Femur (tissue), 1 donor: ENCODE results near the gene ABCB9.
A peak's percentile ranks its signal among the peaks of the same experiment; 100 is the strongest.
"Not testable (repeated sequence)": the region's sequence is repeated elsewhere in the genome, so short reads cannot be mapped to it uniquely, and the experiment has no call there.

Experiments
- DNase-seq: peaks from one replicate; pipeline ENCODE4 v3.0.0-alpha.2; 2017

ABCB9 gene

GRCh38 chr12:122959566-122960192, 6.6 kb downstream of the ABCB9 start:
- DNase-seq = no peak

DNA sequence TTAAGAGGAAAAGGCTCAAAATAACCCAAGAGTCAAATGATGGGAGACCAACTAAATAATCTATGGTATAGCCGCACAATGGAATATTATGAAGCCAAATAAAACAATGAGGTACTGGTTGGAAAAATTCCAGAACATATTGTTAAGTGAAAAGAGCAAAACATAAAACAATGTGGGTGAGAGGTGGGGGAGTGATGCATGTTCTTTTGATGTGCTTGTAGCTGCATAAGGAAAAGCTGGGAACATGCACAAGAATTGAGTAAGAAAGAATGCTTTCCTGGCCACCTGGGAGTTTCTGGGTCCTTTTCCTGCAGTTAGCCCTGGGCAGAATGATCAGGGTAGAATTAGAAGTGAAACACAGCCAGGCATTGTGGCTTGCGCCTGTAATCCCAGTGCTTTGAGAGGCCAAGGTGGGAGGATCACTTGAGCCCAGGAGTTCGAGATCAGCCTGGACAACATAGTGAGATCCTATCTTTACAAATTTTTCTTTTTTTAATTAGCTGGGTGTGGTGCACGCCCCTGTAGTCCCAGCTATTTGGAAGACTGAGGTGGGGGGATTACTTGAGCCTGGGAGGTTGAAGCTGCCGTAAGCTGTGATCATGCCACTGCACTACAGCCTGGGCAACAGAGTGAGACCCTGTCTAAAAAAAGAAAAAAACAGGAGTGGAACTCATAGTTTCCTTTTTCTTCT, 7.9 kb downstream of the ABCB9 start:
- no peak for DNase-seq

DNA sequence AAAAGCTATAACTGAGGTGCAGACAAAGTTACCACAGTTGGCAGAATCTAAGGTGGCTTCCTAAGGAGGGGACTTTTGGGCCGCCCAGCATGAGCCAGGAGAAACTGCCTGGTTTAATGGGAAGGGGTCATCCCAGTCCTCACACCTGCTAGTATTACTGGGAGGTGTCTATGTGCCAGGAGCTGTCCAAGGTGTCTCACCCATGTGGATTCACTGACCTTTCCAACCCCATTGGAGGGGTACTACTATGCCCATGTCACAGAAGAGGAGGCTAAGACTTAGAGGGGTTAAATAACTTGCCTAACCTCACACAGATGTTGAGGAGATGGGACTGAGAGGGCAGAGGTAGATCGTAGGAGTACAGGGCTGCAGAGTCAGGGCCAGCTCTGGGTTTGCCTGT, 10.2 kb downstream of the ABCB9 start:
- DNase-seq = no peak

DNA sequence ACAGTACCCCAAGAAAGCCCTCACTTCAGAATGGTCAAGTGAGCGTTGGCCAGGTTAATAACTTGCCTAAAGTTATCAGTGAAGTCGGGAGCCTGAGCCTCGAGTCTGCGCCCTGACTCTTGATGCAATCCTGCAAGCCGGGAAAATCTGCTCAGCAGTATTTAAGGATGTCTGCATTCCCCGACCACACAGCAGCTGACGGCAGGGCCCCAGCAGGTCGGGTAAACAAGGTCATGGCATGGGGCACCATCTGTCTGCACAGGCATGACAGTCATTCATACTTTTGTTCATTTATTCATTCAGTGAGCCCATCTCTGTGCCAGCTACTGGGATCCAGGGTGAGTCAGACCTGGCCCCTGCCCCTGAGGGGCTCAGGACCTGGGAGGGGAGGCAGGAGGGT, 11.1 kb downstream of the ABCB9 start:
- DNase-seq = no peak

- peak; percentile 79 for DNase-seq
These were observed 14.0 kb downstream of the ABCB9 start for GRCh38 chr12:122951979-122952892.

DNA sequence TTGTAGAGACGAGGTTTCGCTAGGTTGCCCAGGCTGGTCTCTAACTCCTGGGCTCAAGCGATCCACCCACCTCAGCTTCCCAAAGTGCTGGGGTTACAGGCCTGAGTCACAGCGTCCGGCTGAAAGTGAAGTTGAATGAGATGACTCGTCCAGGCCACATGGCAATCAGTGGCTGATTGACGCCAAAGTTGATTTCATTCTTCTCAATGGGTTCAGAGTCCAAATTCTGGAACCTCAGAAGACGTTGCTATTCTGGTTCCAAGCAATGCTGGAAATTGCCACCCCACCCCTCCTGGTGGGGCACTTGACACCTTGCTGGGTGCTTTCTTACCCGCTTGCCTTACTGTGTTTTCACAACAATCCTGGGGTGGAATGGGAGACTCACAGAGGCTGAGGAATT, 14.9 kb downstream of the ABCB9 start:
- no peak for DNase-seq

GRCh38 chr12:122949816-122950675, 16.2 kb downstream of the ABCB9 start:
- no peak for DNase-seq

- DNase-seq = no peak
These were observed 16.9 kb downstream of the ABCB9 start for GRCh38 chr12:122949405-122949804.

DNA sequence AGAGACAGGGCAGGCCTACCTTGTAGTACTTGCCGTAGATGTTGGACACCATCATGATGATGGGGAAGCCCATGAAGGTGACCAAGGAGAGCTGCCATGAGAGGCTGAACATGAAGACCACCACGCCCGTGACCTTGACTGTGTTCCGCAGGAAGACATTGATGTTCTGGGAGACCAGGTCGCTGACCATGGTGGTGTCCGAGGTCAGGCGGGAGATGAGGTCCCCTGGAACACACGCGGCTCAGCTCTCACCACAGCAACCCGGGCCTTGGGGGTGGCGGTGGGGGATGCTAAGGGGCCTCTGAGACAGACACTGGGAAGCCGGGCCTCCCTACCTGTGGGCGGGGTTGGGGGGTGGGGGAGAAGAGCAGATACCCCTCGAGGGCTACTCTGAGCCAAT, 17.7 kb downstream of the ABCB9 start:
- DNase-seq = no peak

DNA sequence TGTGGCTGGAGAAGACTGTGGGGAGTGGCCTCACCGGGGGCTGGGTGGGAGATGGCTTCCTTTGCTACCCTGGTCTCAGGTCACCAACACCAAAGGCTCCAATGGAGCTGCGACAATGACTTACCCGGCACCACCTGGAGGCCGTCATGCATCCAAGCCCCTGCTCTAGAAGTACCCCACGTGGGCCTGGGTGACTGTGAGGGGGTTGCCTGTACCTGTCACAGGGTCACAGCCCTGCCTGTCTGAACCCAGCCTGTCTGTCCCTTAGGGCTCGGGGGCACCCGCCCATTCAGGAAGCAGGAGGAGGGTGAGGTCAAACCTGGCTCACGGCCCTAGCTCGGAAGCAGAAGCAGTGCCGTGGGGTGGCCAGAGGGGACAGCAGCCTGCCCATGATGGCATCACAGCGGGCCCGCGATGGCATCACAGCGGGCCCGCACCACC, 18.9 kb downstream of the ABCB9 start:
- DNase-seq = no peak

- peak; percentile 87 for DNase-seq
These were observed 19.4 kb downstream of the ABCB9 start for GRCh38 chr12:122946690-122947341.

DNA sequence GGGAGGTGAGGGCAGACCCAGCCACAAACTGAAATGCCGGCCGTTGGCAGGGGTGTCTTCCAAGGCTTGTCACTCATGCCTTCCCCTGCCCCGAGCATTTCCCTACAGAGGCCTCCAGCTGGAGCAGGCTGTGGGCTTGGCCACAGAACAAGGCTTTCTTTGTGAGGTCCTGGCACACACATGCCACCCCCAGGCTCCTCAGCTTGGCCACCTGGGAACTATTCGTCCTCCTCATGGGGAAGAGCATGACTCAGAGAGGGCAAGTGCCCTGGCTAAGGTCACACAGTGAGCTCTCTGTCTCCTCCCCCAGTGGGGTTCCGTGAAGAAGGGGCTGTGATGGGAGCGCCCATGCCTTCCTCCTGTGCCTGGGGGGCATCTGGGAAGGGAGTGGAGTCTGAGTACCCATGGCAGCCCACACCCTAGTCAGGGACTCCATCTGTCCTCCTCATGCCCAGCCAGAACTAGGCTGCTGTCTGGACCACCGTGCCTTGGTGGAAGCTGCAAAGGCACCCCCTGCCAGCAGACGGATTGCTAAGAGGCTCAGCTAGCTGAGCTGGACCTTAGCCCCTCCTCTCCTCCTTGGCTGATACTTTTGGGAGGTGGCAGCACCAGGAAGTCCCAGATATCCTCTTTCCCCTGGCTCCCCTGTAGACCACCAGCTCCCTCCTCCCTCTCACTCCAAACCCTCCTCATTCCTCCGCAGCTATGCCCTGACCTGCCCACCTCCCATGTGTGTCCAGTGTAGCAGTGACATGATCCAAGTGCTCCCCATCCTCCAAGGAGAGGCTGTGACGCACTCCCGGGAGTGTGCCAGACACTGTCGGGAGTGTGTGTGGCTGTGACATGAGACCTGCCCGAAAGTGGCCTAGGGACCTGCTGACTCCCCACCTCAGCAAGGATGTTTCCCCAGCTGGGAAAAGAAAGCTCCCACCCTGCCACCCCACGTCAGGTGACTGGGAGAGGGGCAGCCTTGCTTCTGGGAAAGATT, 21.4 kb downstream of the ABCB9 start:
- peak; percentile 73 for DNase-seq

GRCh38 chr12:122943196-122943595, 23.1 kb downstream of the ABCB9 start:
- DNase-seq = no peak

GRCh38 chr12:122942637-122943036, 23.6 kb downstream of the ABCB9 start:
- DNase-seq = no peak

DNA sequence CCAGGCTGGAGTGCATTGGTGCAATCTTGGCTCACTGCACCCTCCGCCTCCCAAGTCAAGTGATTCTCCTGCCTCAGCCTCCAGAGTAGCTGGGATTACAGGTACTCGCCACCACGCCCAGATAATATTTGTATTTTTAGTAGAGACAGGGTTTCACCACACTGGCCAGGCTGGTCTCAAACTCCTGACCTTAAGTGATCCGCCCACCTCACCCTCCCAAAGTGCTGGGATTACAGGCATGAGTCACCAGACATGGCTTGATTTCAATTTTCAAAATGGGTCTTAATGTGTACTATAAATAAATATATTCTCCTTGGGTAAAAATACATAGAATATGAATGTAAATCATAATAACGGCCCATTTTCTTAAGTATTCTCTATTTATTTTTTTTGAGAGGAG, 24.9 kb downstream of the ABCB9 start:
- not testable (repeated sequence) for DNase-seq

DNA sequence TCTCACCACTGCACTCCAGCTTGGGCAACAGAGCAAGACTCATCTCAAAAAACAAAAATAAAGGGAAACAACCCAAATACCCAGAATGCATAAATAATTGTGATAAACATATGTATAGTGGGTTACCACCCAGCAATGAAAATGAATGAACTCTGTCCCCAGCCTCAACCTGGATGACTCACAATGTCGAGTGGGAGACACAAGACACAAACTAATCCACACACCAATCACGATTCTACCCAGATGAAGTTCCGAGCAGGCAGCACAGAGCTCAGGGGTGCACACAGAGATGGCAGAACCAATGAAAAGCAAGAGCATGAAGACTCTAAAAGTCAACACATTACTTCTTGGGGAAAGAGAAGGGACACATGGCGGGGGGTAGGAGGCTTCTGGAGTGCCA, 27.1 kb downstream of the ABCB9 start:
- DNase-seq = no peak

DNA sequence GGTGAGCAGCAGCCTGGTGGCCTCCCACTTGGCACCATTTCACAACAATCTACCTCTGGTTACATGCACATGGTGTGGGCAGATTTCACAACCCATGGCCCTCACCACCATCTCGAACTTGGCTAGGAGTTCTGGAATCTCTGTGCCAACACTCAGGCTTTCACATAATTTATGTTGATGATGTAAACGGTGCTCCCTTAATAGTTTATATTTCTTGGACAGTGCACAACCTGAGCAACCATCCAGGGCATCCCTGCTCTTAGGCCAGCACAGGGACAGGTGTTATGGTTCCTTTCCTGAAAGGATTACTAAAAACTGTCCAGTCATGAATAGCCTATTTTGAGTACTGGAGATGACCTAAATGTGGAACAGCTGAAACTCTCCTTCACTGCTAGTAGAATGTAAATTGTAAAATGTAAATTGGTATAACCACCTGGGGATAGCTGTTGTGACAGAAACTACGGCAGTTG, 28.6 kb downstream of the ABCB9 start:
- DNase-seq = no peak

DNA sequence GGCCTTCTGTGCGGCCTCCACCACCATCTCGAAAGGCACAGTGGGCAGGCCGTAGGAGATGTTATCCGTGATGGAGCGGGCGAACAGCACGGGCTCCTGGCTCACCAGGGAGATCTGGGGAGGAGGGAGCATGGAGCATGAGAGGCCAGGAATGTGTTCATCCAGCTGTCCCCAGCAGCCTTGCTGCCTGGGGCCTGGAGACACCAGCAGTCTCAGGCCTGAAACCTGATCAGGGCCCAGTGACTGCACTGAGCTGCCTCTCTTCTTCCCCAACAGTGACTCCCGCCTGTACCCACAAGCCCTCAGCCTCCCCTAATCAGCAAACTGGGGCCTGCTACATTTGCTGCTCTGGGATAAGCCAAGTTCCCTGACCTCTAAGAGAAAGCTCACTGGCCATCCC, 30.9 kb downstream of the ABCB9 start:
- peak; percentile 49 for DNase-seq

- no peak for DNase-seq
These were observed 31.5 kb downstream of the ABCB9 start for GRCh38 chr12:122934722-122935121.

GRCh38 chr12:122932207-122932606, 34.1 kb downstream of the ABCB9 start:
- DNase-seq = no peak

GRCh38 chr12:122929812-122930211, 36.5 kb downstream of the ABCB9 start:
- no peak for DNase-seq
